GM13976 (cell line): Measurements from ENCODE around the gene ACSS1.

Source experiments
- DNase-seq: peaks from one replicate; pipeline ENCODE4 v3.0.0; 2012; ENCODE audit warnings: low spot score
- in situ Hi-C: fragments of 300-500 bp; cut with MboI; formaldehyde crosslinking; loops from one replicate; pipeline ENCODE4 v1.12.0; 2022; ENCODE audit warnings: low sequenced_read_pairs, mixed read lengths, inconsistent platforms; ENCODE audit not compliant: unreplicated experiment
- TF ChIP-seq, protein P1 (sequence below): IDR thresholded peaks from 2 replicates; pipeline ENCODE4 v1.5.1; 2012; ENCODE audit warnings: borderline replicate concordance, mild to moderate bottlenecking; ENCODE audit not compliant: insufficient read depth; ENCODE audit errors: extremely low read depth, missing control alignments, control extremely low read depth

ACSS1 gene

DNA sequence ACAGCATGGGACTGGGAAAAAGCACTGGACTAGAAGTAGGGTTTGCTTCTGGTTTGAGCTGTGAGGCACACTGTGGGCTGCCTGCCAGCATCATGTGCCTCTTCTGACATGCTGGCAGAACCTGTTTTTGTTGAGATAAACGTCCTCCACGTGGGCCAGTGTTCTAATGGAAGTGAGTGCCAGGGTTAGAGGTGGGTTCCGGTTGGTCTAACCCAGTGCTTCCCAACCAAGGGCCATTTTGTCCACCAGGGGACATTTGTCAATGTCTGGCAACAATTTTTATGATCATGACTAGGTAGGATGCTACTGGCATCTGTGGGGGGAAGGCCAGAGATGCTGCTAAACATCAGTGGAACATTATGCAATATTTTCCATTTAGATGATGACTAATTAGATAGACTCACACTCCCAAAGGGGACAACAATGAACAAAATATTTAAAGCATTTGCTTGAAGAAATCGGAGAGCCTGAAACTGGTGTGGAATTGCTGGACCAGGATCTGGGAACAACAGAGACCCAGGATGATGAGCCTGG is 57.6 kb downstream of the ACSS1 start:
- no peak for DNase-seq
- TF ChIP-seq, protein P1, sequence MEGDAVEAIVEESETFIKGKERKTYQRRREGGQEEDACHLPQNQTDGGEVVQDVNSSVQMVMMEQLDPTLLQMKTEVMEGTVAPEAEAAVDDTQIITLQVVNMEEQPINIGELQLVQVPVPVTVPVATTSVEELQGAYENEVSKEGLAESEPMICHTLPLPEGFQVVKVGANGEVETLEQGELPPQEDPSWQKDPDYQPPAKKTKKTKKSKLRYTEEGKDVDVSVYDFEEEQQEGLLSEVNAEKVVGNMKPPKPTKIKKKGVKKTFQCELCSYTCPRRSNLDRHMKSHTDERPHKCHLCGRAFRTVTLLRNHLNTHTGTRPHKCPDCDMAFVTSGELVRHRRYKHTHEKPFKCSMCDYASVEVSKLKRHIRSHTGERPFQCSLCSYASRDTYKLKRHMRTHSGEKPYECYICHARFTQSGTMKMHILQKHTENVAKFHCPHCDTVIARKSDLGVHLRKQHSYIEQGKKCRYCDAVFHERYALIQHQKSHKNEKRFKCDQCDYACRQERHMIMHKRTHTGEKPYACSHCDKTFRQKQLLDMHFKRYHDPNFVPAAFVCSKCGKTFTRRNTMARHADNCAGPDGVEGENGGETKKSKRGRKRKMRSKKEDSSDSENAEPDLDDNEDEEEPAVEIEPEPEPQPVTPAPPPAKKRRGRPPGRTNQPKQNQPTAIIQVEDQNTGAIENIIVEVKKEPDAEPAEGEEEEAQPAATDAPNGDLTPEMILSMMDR = no peak
- in situ Hi-C loops = no loop called here

DNA sequence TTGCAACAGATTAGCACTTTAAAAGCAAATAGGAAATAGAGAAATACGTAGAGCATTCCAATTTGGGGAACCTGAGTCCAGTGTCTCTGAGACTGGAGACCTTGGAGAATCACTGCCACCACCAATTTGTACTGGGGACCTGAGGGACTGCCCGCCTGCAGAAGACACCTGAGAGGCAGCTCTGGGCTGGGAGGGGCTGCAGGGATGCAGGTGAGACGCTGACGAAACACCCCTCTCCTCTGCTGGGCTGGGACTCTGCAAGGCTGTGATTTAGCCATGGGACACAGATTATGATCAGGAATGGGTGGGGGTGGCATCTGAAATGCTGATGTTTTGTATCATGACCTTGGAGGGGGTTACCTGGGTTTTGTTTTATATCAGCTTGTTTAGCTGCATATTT is 58.4 kb downstream of the ACSS1 start:
- TF ChIP-seq, protein P1 = no peak
- in situ Hi-C loops = loop anchor here (5.0 to 10.0 kb wide), 3 partner anchors 63 to 405 kb away; partner anchors contain the start of gene GINS1
- no peak for DNase-seq

DNA sequence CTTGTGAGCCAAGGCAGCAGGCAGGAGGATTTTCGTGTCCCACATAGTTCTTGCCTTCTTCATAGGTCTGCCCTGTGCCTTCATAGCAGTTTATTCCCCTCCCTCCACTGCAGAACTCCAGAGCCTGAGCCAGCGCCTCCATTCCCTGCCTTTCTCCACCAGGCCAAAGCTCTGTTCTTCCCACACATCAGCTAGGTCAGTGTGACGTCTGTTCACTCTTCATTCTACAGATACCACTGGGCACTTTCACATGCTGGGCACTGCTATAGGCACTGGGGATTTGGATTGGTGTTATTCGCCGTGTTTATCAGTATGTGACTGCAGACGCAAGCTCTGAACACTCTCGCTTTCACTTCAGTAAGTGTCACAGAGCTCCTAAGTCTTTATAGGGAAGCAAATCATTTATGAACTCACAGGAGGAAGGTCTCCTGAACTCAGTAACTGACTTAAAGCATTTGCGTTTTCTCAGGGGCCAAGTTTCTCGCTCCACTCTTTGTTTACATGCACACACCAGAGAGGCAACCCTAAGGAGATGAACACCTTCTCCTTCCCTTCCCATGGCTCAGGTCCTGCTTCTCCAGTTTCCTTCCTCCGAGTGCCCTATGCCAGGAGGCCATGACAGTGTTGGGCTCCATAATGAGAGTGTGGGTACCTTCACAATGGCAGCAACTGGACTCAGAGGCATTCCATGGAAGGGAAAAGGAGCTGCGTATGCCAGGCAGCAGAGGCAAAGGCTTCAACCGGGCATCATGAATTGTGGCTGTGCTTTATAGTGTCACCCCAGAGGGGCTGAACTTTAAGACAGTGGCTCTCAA is 59.1 kb downstream of the ACSS1 start:
- DNase-seq = no peak
- TF ChIP-seq, protein P1 = no peak
- in situ Hi-C loops = loop anchor here (5.0 to 10.0 kb wide), 3 partner anchors 63 to 406 kb away; partner anchors contain the start of gene GINS1

DNA sequence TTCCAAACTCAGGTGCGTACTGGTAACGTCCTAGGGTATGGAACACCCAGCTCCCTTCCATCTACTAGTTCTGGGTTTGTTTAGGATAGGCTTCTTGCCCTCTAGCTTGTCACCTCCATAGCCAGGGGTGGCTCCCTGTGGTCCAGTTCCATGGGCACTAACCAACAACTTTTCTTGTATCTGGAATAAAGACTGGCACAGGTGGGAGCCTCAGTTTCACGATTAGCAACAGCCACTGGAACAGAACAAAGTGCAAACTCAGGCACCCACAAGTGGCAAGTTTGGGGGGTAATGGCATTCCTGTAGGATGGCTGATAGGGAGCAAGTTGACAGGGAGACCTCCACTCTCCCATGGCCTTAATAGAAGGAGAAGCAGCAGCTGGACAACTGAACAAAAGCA is 59.8 kb downstream of the ACSS1 start:
- DNase-seq = no peak
- TF ChIP-seq, protein P1 = no peak
- in situ Hi-C loops = loop anchor here (5.0 to 10.0 kb wide), 3 partner anchors 64 to 407 kb away; partner anchors contain the start of gene GINS1

DNA sequence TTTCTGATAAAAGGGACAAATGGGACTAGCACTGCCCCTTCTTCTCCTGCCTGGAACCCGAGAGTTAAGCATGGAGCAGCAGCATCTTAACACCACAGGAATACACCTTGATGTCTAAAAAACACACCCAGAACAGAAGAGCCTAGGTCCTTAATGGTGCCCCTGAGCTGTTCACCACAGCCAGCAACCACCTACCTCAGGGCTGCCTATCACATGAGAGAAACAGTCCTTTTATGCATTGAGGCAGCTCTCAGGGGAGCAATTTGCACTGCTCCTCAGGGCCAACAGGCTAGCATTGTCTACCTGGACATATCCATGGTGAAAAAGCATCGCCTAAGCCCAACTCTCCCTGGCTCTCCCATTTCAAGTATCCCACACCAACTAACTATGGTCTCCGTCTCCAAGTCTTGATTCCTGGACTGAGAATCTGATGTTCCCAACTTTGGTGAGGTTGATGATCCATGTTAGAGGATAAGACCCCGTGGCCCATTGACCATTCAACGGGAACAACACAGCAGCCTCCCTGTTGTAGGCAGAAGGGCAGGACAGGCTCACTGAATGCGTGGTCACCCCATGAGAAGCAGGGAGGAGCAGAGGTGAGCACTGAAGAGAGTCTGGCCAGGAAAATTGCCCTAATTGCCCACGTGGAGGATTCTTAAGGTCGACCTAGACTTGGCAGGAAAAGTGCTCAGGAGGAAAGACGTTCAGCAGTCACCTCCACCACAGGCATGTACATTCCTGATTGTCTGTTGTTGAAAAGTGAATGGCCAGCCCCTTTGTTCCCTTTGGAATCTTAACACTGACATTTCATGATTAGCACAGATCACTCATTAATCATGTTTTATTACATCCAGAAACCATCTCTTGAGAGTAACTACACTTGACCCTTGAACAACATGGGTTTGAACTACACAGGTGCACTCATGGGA is 61.2 kb downstream of the ACSS1 start:
- TF ChIP-seq, protein P1 = no peak
- in situ Hi-C loops = loop anchor here (5.0 to 10.0 kb wide), 3 partner anchors 66 to 408 kb away; partner anchors contain the start of gene GINS1
- no peak for DNase-seq
